Left lung (tissue), 10 donors: ENCODE data around the gene TPCN2. TPM values are rescaled to one million over a fixed set of nuclear protein-coding genes. Genes with fewer than 3 reads are reported as not detected.

Experiments used
- ATAC-seq: fragments of 200-7000 bp; cut with Tn5 transposase; one replicate; pipeline ENCODE4 v1.9.1; 2020; ENCODE audit warnings: moderate library complexity
- DNase-seq, 4 donors: peaks; one replicate each; pipeline ENCODE4 v3.0.0-alpha.2; 2013 to 2020
- H3K27ac ChIP-seq, 2 donors: fragments of 200-600 bp; sonication (generic) in 1 of 2; one replicate each; pipeline versions ENCODE4 v1.5.0 to v1.8.0; 2020 to 2021
- H3K27me3 ChIP-seq, 2 donors: fragments of 200-600 bp; sonication (generic) in 1 of 2; one replicate each; pipeline versions ENCODE4 v1.5.0 to v1.8.0; 2020 to 2021
- H3K36me3 ChIP-seq, 2 donors: fragments of 200-600 bp; sonication (generic) in 1 of 2; one replicate each; pipeline versions ENCODE4 v1.5.0 to v1.8.0; 2020 to 2021
- H3K4me1 ChIP-seq, 2 donors: fragments of 200-600 bp; one replicate each; pipeline ENCODE4 v1.8.0; 2021
- H3K4me3 ChIP-seq, 2 donors: fragments of 200-600 bp; sonication (generic) in 1 of 2; one replicate each; pipeline versions ENCODE4 v1.5.0 to v1.8.0; 2020 to 2021; ENCODE audit warnings: mild to moderate bottlenecking in 1 of 2
- H3K9me3 ChIP-seq, 2 donors: fragments of 200-600 bp; sonication (generic) in 1 of 2; one replicate each; pipeline versions ENCODE4 v1.5.0 to v1.8.0; 2020 to 2021
- intact Hi-C, 2 donors: fragments of 100-400 bp; cut with DNase I; formaldehyde crosslinking; loops; one replicate each; pipeline versions ENCODE4 v1.11.2 to v1.14.2; 2022
- polyA plus RNA-seq, 6 donors: library from polyadenylated mRNA; unstranded; fragments of 120-200 nt; gene quantifications; one replicate each; pipeline ENCODE4 v1.2.1, GENCODE V29; 2013; ENCODE audit not compliant: insufficient read length in 6 of 6
- total RNA-seq, 2 donors: library from RNA; stranded (reverse); fragmentation: NEBNext Ultra II Directional; extraction: Animal tissue kit (Norgen Biotek cat#: 25700); gene quantifications; one replicate each; pipeline ENCODE4 v1.2.1, GENCODE V29; 2021
- TF ChIP-seq, protein P1 (sequence below), 2 donors: fragments of 200-600 bp; sonication (generic) in 1 of 2; IDR thresholded peaks; one replicate each; pipeline versions ENCODE4 v1.5.0 to v1.8.0; 2021; ENCODE audit warnings: antibody characterized with exemption in 2 of 2
- donor health status: DM: no; HTN: yes; CAD: no.
- donor health status: DM: no; HTN: no; CAD: no.

Gene TPCN2
- total and polyA plus RNA-seq, 8 donors: 12.1 to 22.0 (median 14.9) TPM

DNA sequence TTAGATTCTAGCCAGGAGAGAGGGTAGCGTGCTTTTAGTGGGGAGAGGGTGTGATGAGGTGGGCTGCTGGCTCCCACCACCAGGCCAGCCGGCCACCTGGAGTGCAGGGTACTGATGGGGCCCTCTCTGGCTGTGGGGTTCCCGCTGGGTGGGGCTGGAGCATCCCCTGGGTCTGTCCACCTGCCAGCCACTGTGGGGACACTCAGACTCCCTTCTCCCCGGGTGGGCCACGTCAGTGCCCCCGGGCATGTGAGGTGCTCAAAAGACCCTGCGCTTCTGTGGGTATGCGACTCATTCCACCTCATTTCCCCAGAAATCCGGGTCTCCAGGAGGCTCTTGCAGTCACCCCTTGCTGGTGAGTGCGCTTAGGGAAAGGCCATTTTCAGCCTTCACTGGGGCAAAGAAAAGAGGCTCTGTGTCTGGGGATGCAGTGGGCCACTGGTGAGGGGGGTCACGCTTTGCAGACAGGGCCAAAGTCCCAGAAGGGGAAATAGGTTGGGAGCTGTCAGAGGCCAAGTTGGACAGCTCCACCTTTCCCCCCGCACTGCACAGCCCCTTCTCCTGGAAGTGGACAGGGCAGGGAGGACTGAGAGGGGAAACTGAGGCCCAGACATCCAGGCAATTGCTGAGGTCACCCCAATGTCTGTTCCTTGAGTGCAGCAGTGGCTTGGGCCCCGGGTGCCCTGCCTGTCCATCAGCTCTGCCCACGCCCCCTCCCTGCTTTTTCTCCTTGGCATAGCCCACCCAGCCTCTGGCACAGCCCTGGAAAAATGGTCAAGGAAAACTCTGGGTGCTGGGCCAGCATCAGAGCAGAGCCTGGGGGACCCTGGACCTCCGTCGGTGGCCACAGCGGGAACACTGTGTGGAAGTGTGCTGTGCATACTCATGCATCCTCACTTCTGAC, 53.3 kb downstream of the TPCN2 start:
- intact Hi-C loops: loop anchor here (5.0 to 10.0 kb wide), 2 partner anchors 540 to 543 kb away; partner anchors contain the start of gene CCND1 (in 2 of the 2)

DNA sequence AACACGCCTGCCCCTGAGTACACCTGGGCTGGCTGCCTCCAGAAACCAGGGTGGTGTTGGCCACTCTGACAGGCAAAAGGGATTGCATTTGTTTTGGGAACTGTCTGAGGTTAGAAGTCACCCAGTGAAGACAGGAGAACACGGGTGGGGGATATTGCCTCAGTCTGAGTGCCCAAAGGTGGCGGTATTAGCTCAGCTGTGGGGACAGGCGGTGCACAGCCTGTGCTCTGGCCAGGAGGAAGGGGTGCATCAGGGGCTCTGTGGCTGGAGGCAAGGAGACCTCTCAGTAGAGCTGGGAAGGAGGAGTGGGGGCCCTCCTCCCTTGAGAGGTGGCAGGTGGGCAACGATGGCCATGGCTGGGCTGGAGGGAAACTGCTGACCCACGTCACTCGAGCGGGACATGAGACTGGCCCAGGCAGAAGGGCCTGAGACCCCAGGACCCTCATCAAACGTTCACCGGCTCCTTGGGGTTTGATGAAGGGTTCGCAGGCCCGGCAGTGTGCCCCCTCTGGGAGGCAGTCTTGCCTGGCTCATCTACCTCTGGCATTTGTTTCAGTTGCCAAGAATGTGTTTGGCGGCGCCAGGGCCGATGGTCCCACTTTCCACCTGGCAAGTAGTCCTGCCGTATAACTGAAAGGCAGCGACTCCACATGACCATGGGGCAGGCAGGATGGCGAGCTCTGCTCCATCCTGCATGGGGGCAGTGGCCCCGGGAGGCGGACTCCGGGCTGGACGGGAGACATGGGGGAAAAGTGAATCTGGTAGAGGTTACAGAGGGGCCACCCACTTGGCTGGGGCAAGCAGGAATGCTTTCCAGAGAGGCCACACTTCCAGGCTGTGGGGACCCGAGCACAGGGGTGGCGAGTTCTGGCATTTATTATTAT, 54.2 kb downstream of the TPCN2 start:
- H3K27me3 ChIP-seq: peaks cover 0 to 11% of the 10 kb centered on the region in 2 donors
- TF ChIP-seq, protein P1, sequence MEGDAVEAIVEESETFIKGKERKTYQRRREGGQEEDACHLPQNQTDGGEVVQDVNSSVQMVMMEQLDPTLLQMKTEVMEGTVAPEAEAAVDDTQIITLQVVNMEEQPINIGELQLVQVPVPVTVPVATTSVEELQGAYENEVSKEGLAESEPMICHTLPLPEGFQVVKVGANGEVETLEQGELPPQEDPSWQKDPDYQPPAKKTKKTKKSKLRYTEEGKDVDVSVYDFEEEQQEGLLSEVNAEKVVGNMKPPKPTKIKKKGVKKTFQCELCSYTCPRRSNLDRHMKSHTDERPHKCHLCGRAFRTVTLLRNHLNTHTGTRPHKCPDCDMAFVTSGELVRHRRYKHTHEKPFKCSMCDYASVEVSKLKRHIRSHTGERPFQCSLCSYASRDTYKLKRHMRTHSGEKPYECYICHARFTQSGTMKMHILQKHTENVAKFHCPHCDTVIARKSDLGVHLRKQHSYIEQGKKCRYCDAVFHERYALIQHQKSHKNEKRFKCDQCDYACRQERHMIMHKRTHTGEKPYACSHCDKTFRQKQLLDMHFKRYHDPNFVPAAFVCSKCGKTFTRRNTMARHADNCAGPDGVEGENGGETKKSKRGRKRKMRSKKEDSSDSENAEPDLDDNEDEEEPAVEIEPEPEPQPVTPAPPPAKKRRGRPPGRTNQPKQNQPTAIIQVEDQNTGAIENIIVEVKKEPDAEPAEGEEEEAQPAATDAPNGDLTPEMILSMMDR (IDR thresholded peaks at IDR 0.05): no peak
- H3K36me3 ChIP-seq: no peaks in the 10 kb centered on the region
- no peak overlapping the region for H3K27ac ChIP-seq
- no peak overlapping the region for H3K4me3 ChIP-seq
- DNase-seq: peak in 2 of 4 donors; percentile 43 to 70
- no peaks in the 10 kb centered on the region for H3K9me3 ChIP-seq
- intact Hi-C loops: loop anchor here (5.0 to 10.0 kb wide), 2 partner anchors 539 to 542 kb away; partner anchors contain the start of gene CCND1 (in 2 of the 2)
- no peak for ATAC-seq
- H3K4me1 ChIP-seq: peaks cover 3 to 20% of the 10 kb centered on the region in 2 donors

More for the DNA sequence above, 53.3 kb downstream of the TPCN2 start:
- ATAC-seq (no peak), DNase-seq (peak in 1 of 4 donors; percentile 59)
- Histone ChIP-seq H3K4me1 (peaks cover 3 to 20% of the 10 kb centered on the region in 2 donors), H3K4me3 (no peak overlapping the region), H3K36me3 (no peaks in the 10 kb centered on the region), H3K27ac (no peak overlapping the region), H3K27me3 (peaks cover 0 to 11% of the 10 kb centered on the region in 2 donors), H3K9me3 (no peaks in the 10 kb centered on the region)
- TF ChIP-seq, protein P1 (IDR thresholded peaks at IDR 0.05): no peak

GRCh38 chr11:69104212-69104855, 55.6 kb downstream of the TPCN2 start:
- TF ChIP-seq, protein P1 (IDR thresholded peaks at IDR 0.05): no peak
- H3K27me3 ChIP-seq: peaks cover 0 to 11% of the 10 kb centered on the region in 2 donors
- no peak overlapping the region for H3K4me3 ChIP-seq
- no peaks in the 10 kb centered on the region for H3K9me3 ChIP-seq
- H3K4me1 ChIP-seq: peaks cover 3 to 20% of the 10 kb centered on the region in 2 donors
- ATAC-seq (no peak), DNase-seq (peak in 1 of 4 donors; percentile 52)
- H3K36me3 ChIP-seq: no peaks in the 10 kb centered on the region
- intact Hi-C loops: loop anchor here (5.0 to 10.0 kb wide), 2 partner anchors 538 to 540 kb away; partner anchors contain the start of gene CCND1 (in 2 of the 2)
- H3K27ac ChIP-seq: no peak overlapping the region

- TF ChIP-seq, protein P1 (IDR thresholded peaks at IDR 0.05): no peak
- ATAC-seq: no peak
- Histone ChIP-seq H3K27me3 (peaks cover 0 to 11% of the 10 kb centered on the region in 2 donors), H3K4me3 (no peak overlapping the region), H3K9me3 (no peaks in the 10 kb centered on the region), H3K36me3 (no peaks in the 10 kb centered on the region), H3K27ac (no peak overlapping the region), H3K4me1 (peaks cover 3 to 20% of the 10 kb centered on the region in 2 donors)
- intact Hi-C loops: loop anchor here (5.0 to 10.0 kb wide), 2 partner anchors 537 to 540 kb away; partner anchors contain the start of gene CCND1 (in 2 of the 2)
- DNase-seq: peak in 1 of 4 donors; percentile 65
Observed at GRCh38 chr11:69104856-69105395, 56.2 kb downstream of the TPCN2 start.
